HEK293 (cell line): ENCODE measurements around the gene CNIH3.
A peak's percentile ranks its signal among the peaks of the same experiment; 100 is the strongest.

Experiments used
- OVOL3 ChIP-seq: fragments of 450-650 bp; formaldehyde crosslinking; IDR thresholded peaks from 2 replicates; pipeline ENCODE4 v1.5.1; 2016; ENCODE audit warnings: missing biosample characterization, missing genetic modification characterization
- SCRT2 ChIP-seq: fragments of 450-650 bp; formaldehyde crosslinking; IDR thresholded peaks from 2 replicates; pipeline ENCODE4 v1.5.1; 2016; ENCODE audit warnings: missing biosample characterization, missing genetic modification characterization
- TRIM28 ChIP-seq: IDR thresholded peaks from 2 replicates; pipeline ENCODE4 v1.6.1; 2011; ENCODE audit warnings: low read length, control low read depth, borderline replicate concordance
- TSHZ1 ChIP-seq: fragments of 450-650 bp; formaldehyde crosslinking; IDR thresholded peaks from 2 replicates; pipeline ENCODE4 v1.5.1; 2016; ENCODE audit warnings: missing biosample characterization, missing genetic modification characterization, borderline replicate concordance
- ZIC2 ChIP-seq: fragments of 450-650 bp; formaldehyde crosslinking; IDR thresholded peaks from 2 replicates; pipeline ENCODE4 v1.5.1; 2016; ENCODE audit warnings: missing biosample characterization, missing genetic modification characterization
- ZNF10 ChIP-seq: fragments of 450-650 bp; formaldehyde crosslinking; IDR thresholded peaks from 2 replicates; pipeline ENCODE4 v1.5.1; 2017; ENCODE audit warnings: missing biosample characterization, missing genetic modification characterization
- ZNF114 ChIP-seq: fragments of 450-650 bp; formaldehyde crosslinking; IDR thresholded peaks from 2 replicates; pipeline ENCODE4 v1.5.0; 2017; ENCODE audit warnings: missing biosample characterization, missing genetic modification characterization
- ZNF121 ChIP-seq: fragments of 450-650 bp; formaldehyde crosslinking; IDR thresholded peaks from 2 replicates; pipeline ENCODE4 v1.5.1; 2016; ENCODE audit warnings: missing biosample characterization, missing genetic modification characterization
- ZNF169 ChIP-seq: fragments of 450-650 bp; formaldehyde crosslinking; IDR thresholded peaks from 2 replicates; pipeline ENCODE4 v1.5.1; 2016; ENCODE audit warnings: missing biosample characterization, missing genetic modification characterization
- ZNF26 ChIP-seq: fragments of 450-650 bp; formaldehyde crosslinking; IDR thresholded peaks from 2 replicates; pipeline ENCODE4 v1.5.1; 2016; ENCODE audit warnings: missing biosample characterization, missing genetic modification characterization
- ZNF280C ChIP-seq: fragments of 450-650 bp; formaldehyde crosslinking; IDR thresholded peaks from 2 replicates; pipeline ENCODE4 v1.5.1; 2016; ENCODE audit warnings: missing biosample characterization, missing genetic modification characterization
- ZNF324 ChIP-seq: fragments of 450-650 bp; formaldehyde crosslinking; IDR thresholded peaks from 2 replicates; pipeline ENCODE4 v1.5.1; 2016; ENCODE audit warnings: missing biosample characterization, missing genetic modification characterization
- ZNF335 ChIP-seq: fragments of 450-650 bp; formaldehyde crosslinking; conservative IDR thresholded peaks from 2 replicates; pipeline ENCODE4 v1.5.1; 2016; ENCODE audit warnings: missing biosample characterization, missing genetic modification characterization
- ZNF366 ChIP-seq: fragments of 450-650 bp; formaldehyde crosslinking; conservative IDR thresholded peaks from 2 replicates; pipeline ENCODE4 v1.5.1; 2016; ENCODE audit warnings: missing biosample characterization, missing genetic modification characterization
- ZNF37A ChIP-seq: fragments of 450-650 bp; IDR thresholded peaks from 2 replicates; pipeline ENCODE4 v1.5.1; 2018; ENCODE audit warnings: missing biosample characterization, missing genetic modification characterization
- ZNF391 ChIP-seq: fragments of 450-650 bp; formaldehyde crosslinking; IDR thresholded peaks from 2 replicates; pipeline ENCODE4 v1.5.1; 2016; ENCODE audit warnings: low read depth, missing biosample characterization, missing genetic modification characterization, borderline replicate concordance
- ZNF398 ChIP-seq: fragments of 450-650 bp; formaldehyde crosslinking; IDR thresholded peaks from 2 replicates; pipeline ENCODE4 v1.5.1; 2017; ENCODE audit warnings: missing biosample characterization, missing genetic modification characterization
- ZNF404 ChIP-seq: fragments of 450-650 bp; formaldehyde crosslinking; IDR thresholded peaks from 2 replicates; pipeline ENCODE4 v1.5.1; 2017; ENCODE audit warnings: missing biosample characterization, missing genetic modification characterization
- ZNF501 ChIP-seq: fragments of 450-650 bp; formaldehyde crosslinking; IDR thresholded peaks from 2 replicates; pipeline ENCODE4 v1.5.1; 2016; ENCODE audit warnings: missing biosample characterization, missing genetic modification characterization
- ZNF518A ChIP-seq: fragments of 450-650 bp; formaldehyde crosslinking; conservative IDR thresholded peaks from 2 replicates; pipeline ENCODE4 v1.5.1; 2016; ENCODE audit warnings: low read depth, missing biosample characterization, missing genetic modification characterization
- ZNF555 ChIP-seq: fragments of 450-650 bp; formaldehyde crosslinking; conservative IDR thresholded peaks from 2 replicates; pipeline ENCODE4 v1.5.1; 2017; ENCODE audit warnings: missing biosample characterization, mild to moderate bottlenecking, missing genetic modification characterization, inconsistent platforms
- ZNF670 ChIP-seq: fragments of 450-650 bp; formaldehyde crosslinking; IDR thresholded peaks from 2 replicates; pipeline ENCODE4 v1.5.1; 2016; ENCODE audit warnings: missing biosample characterization, missing genetic modification characterization, low read depth
- ZNF692 ChIP-seq: fragments of 450-650 bp; formaldehyde crosslinking; IDR thresholded peaks from 2 replicates; pipeline ENCODE4 v1.5.1; 2016; ENCODE audit warnings: missing biosample characterization, missing genetic modification characterization

Gene CNIH3

GRCh38 chr1:224621813-224622682, 5.9 kb downstream of the CNIH3 start (continued):
- peak; percentile 97 for TF ChIP-seq ZNF692
- no peak for TF ChIP-seq ZNF280C
- TF ChIP-seq ZNF518A: peak; percentile 64
- TF ChIP-seq SCRT2 (tag by site-specific recombination): no peak
- 0 out of 2 replicates have a peak, but pooled peaks have one; percentile 7 for TF ChIP-seq ZNF404 (tag by site-specific recombination)
- TF ChIP-seq ZNF398 (tag by site-specific recombination): peak; percentile 49
- TF ChIP-seq ZNF366 (tag by site-specific recombination): peak; percentile 92
- no peak for TF ChIP-seq ZNF114 (tag by site-specific recombination)
- TF ChIP-seq TSHZ1 (tag by site-specific recombination): peak; percentile 91
- TF ChIP-seq OVOL3 (tag by site-specific recombination): peak; percentile 70; the same call in 1 of the 2 replicates
- no peak for TF ChIP-seq ZNF670 (tag by site-specific recombination)
- TF ChIP-seq ZNF335 (tag by site-specific recombination): peak; percentile 93
- peak; percentile 86; the same call in 1 of the 2 replicates for TF ChIP-seq ZNF324 (tag by site-specific recombination)
- peak; percentile 68; the same call in 1 of the 2 replicates for TF ChIP-seq ZNF10 (tag by site-specific recombination)
- no peak; the same call in 1 of the 2 replicates for TF ChIP-seq ZNF391 (tag by site-specific recombination)
- no peak for TF ChIP-seq ZNF26 (tag by site-specific recombination)
- no peak for TF ChIP-seq ZIC2 (tag by site-specific recombination)
- TF ChIP-seq TRIM28: peak; percentile 69
- TF ChIP-seq ZNF555 (tag by site-specific recombination): no peak
- TF ChIP-seq ZNF37A (tag by site-specific recombination): no peak
- TF ChIP-seq ZNF121 (tag by site-specific recombination): no peak
- no peak for TF ChIP-seq ZNF501 (tag by site-specific recombination)
- TF ChIP-seq ZNF169 (tag by site-specific recombination): peak; percentile 72; the same call in 1 of the 2 replicates
